ENCODE data around the gene WWP2. TPM values are rescaled to one million over a fixed set of nuclear protein-coding genes. Genes with fewer than 3 reads are reported as not detected.

The WWP2 gene
- total and polyA plus RNA-seq, 4 donors = 26.1 to 86.6 (median 43.4) TPM

DNA sequence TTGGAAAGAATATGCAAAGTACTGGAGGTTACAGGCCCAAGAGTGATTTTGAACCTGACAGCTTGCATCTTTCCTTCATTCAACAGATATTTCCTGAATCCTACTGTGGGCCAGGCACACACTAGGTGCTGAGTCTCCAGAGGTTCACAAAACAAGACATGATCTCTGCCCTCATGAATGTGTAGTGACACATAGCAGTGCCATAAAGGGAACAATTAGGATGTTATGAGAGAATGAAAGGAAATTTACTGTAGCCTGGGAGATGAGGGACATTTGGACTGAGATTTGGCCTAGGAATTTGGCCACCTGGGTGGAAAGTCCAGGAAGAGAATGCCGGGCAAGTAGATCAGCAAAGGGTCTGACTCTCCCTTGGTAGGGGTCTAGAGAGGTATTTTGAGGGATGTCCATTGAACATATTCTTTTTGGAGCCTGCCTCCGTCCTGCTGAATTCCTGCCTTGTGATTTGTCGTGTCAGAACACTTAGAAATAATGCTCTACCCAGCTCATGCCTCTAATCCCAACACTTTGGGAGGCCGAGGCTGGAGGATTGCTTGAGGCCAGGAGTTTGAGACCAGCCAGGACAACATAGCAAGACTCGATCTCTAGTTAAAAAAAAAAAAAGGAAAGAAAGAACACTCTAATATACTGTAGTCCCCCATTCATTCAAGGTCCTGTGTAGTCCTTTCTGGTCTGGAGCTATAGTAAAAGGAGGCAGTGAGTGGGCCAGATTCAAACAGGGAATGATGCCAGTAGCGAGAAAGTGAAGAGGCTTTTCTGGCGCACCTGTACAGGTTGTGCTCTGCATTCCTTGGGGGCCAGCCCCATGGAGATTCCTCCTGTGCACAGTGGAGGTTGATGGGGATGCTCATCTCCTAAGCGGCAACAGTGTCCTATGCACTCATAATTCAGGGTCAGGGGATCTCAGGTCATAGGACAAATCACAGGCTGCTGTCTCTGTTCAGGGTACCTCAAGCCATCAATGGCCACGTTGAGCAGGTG lies 98.4 kb downstream of the WWP2 start:
- Histone ChIP-seq H3K27me3 (ENCODE audit: control insufficient read depth in 3 of 3, insufficient read depth in 3 of 3, low read length in 2 of 3) (no peaks in the 10 kb centered on the region), H3K36me3 (ENCODE audit: control insufficient read depth in 4 of 4, insufficient read depth in 4 of 4, low read length in 4 of 4) (peaks cover 0 to 9% (median under 1%) of the 10 kb centered on the region in 4 donors), H3K9ac (ENCODE audit: insufficient read depth in 1 of 2, low read length in 2 of 2) (peak overlapping the region in 1 of 2 donors; percentile 54), H3K9me3 (ENCODE audit: control insufficient read depth in 4 of 4, insufficient read depth in 3 of 4, low read length in 3 of 4) (no peaks in the 10 kb centered on the region), H3K27ac (ENCODE audit: low read depth in 1 of 2, low read length in 1 of 2) (peak overlapping the region; percentile 90 to 95), H3K4me3 (no peak overlapping the region), H3K4me1 (ENCODE audit: control insufficient read depth in 5 of 5, insufficient read depth in 5 of 5, low read length in 5 of 5) (peaks cover 7 to 13% (median 8%) of the 10 kb centered on the region in 5 donors)
- peak in 1 of 3 donors; percentile 23 for DNase-seq
- 80 to 90% methylated on average over 9 of the region's 9 CpGs for WGBS, 2 donors
- no peak for ATAC-seq (ENCODE audit: insufficient read depth, low FRiP score)
- TF ChIP-seq, protein P1, sequence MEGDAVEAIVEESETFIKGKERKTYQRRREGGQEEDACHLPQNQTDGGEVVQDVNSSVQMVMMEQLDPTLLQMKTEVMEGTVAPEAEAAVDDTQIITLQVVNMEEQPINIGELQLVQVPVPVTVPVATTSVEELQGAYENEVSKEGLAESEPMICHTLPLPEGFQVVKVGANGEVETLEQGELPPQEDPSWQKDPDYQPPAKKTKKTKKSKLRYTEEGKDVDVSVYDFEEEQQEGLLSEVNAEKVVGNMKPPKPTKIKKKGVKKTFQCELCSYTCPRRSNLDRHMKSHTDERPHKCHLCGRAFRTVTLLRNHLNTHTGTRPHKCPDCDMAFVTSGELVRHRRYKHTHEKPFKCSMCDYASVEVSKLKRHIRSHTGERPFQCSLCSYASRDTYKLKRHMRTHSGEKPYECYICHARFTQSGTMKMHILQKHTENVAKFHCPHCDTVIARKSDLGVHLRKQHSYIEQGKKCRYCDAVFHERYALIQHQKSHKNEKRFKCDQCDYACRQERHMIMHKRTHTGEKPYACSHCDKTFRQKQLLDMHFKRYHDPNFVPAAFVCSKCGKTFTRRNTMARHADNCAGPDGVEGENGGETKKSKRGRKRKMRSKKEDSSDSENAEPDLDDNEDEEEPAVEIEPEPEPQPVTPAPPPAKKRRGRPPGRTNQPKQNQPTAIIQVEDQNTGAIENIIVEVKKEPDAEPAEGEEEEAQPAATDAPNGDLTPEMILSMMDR (IDR thresholded peaks at IDR 0.05; ENCODE audit: control extremely low read depth, extremely low read depth) = no peak

- WGBS, 2 donors = 26 to 42% methylated on average over 12 of the region's 12 CpGs
- no peak overlapping the region for H3K4me3 ChIP-seq
- TF ChIP-seq, protein P1 (IDR thresholded peaks at IDR 0.05; ENCODE audit: control extremely low read depth, extremely low read depth) = no peak
- H3K4me1 ChIP-seq (ENCODE audit: control insufficient read depth in 5 of 5, insufficient read depth in 5 of 5, low read length in 5 of 5) = peaks cover 6 to 13% (median 8%) of the 10 kb centered on the region in 5 donors
- H3K9ac ChIP-seq (ENCODE audit: insufficient read depth in 1 of 2, low read length in 2 of 2) = peak overlapping the region in 1 of 2 donors; percentile 87
- H3K27me3 ChIP-seq (ENCODE audit: control insufficient read depth in 3 of 3, insufficient read depth in 3 of 3, low read length in 2 of 3) = no peaks in the 10 kb centered on the region
- DNase-seq (peak; percentile 76 to 96 (median 93)), ATAC-seq (ENCODE audit: insufficient read depth, low FRiP score) (peak; percentile 25)
- no peaks in the 10 kb centered on the region for H3K9me3 ChIP-seq (ENCODE audit: control insufficient read depth in 4 of 4, insufficient read depth in 3 of 4, low read length in 3 of 4)
- H3K36me3 ChIP-seq (ENCODE audit: control insufficient read depth in 4 of 4, insufficient read depth in 4 of 4, low read length in 4 of 4) = peaks cover 0 to 9% (median under 1%) of the 10 kb centered on the region in 4 donors
- peak overlapping the region; percentile 90 to 95 for H3K27ac ChIP-seq (ENCODE audit: low read depth in 1 of 2, low read length in 1 of 2)
Measured at GRCh38 chr16:69861292-69862030, 99.3 kb downstream of the WWP2 start.

DNA sequence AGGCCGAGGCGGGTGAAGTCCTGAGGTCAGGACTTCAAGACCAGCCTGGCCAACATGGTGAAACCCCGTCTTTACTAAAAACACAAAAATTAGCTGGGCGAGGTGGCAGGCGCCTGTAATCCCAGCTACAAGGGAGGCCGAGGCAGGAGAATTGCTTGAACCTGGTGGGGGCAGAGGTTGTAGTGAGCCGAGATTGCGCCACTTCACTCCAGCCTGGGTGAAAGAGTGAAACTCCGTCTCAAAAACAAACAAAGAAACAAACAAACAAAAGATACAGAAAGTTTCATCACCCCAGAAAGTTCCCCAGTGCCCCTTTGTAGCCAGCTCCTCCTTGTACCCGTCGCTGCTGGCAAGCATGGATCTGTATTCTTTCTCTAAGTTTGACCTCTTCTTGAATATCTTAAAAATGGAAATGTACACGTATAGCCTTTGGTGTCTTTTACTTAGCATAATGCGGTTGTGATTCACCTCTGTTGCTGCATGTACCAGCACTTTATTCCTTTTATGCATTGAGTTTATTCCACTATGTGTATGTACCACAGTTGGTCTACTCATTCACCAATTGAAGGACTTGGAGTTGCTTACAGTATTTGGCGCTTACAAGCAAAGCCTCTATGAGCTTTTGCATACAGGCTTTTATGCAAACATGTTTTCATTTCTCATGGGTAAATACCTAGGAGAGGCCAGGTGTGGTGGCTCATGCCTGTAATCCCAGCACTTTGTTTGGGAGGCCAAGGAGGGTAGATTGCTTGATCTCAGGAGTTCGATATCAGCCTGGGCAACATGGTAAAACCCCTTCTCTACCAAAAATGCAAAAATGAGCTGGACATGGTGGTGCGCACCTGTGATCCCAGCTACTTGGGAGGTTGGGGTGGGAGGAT lies 101.5 kb downstream of the WWP2 start:
- no peak overlapping the region for H3K27ac ChIP-seq (ENCODE audit: low read depth in 1 of 2, low read length in 1 of 2)
- no peak overlapping the region for H3K9ac ChIP-seq (ENCODE audit: insufficient read depth in 1 of 2, low read length in 2 of 2)
- no peak for ATAC-seq (ENCODE audit: insufficient read depth, low FRiP score)
- H3K27me3 ChIP-seq (ENCODE audit: control insufficient read depth in 3 of 3, insufficient read depth in 3 of 3, low read length in 2 of 3) = no peaks in the 10 kb centered on the region
- no peak overlapping the region for H3K4me3 ChIP-seq
- TF ChIP-seq, protein P1 (IDR thresholded peaks at IDR 0.05; ENCODE audit: control extremely low read depth, extremely low read depth) = no peak
- peaks cover 0 to 5% (median under 1%) of the 10 kb centered on the region in 4 donors for H3K36me3 ChIP-seq (ENCODE audit: control insufficient read depth in 4 of 4, insufficient read depth in 4 of 4, low read length in 4 of 4)
- WGBS, 2 donors = 94 to 95% methylated on average over 16 of the region's 16 CpGs
- peaks cover 6 to 13% (median 8%) of the 10 kb centered on the region in 5 donors for H3K4me1 ChIP-seq (ENCODE audit: control insufficient read depth in 5 of 5, insufficient read depth in 5 of 5, low read length in 5 of 5)
- no peaks in the 10 kb centered on the region for H3K9me3 ChIP-seq (ENCODE audit: control insufficient read depth in 4 of 4, insufficient read depth in 3 of 4, low read length in 3 of 4)
- no peak for DNase-seq
